Sigmoid colon (tissue), 7 donors: Measurements from ENCODE around the gene SPINT1. TPM values are rescaled to one million over a fixed set of nuclear protein-coding genes. Genes with fewer than 3 reads are reported as not detected.

Source experiments
- DNase-seq: peaks from one replicate; pipeline ENCODE4 v3.0.0-alpha.2; 2019
- H3K27ac ChIP-seq, 4 donors: fragments of 200-600 bp; sonication (generic); one replicate each; pipeline ENCODE4 v1.5.1; 2016 to 2019; ENCODE audit warnings: mild to moderate bottlenecking in 1 of 4
- H3K27me3 ChIP-seq, 3 donors: fragments of 200-600 bp; sonication (generic); one replicate each; pipeline ENCODE4 v1.5.1; 2019; ENCODE audit warnings: mild to moderate bottlenecking in 1 of 3
- H3K36me3 ChIP-seq, 4 donors: fragments of 200-600 bp; sonication (generic); one replicate each; pipeline ENCODE4 v1.5.1; 2016 to 2019
- H3K4me1 ChIP-seq, 4 donors: fragments of 200-600 bp; sonication (generic); one replicate each; pipeline ENCODE4 v1.5.1; 2017 to 2019
- H3K4me3 ChIP-seq, 4 donors: fragments of 200-600 bp; sonication (generic); one replicate each; pipeline ENCODE4 v1.5.1; 2017 to 2019; ENCODE audit warnings: mild to moderate bottlenecking in 2 of 4, moderate library complexity in 1 of 4
- H3K9me3 ChIP-seq, 4 donors: fragments of 200-600 bp in 3 of 4; sonication (generic) in 3 of 4; one replicate each; pipeline versions ENCODE4 v1.5.1 to v1.6.1; 2013 to 2019
- CTCF ChIP-seq, 4 experiments: fragments of 450-650 bp in 3 of 4; fragments of 200-600 bp in 1 of 4; IDR thresholded peaks; one replicate each; pipeline ENCODE4 v1.5.1; 2016 to 2019; ENCODE audit warnings: antibody characterized with exemption in 4 of 4, mild to moderate bottlenecking in 3 of 4, moderate library complexity in 2 of 4
- EP300 ChIP-seq, 4 donors: sonication (generic); formaldehyde crosslinking; IDR thresholded peaks; one replicate each; pipeline ENCODE4 v1.6.1; 2017; ENCODE audit warnings: antibody characterized with exemption in 4 of 4
- POLR2A ChIP-seq, 2 donors: fragments of 450-650 bp; IDR thresholded peaks; one replicate each; pipeline ENCODE4 v1.6.1; 2016; ENCODE audit warnings: antibody characterized with exemption in 2 of 2, mild to moderate bottlenecking in 2 of 2, moderate library complexity in 2 of 2
- POLR2AphosphoS5 ChIP-seq, 4 donors: sonication (generic); formaldehyde crosslinking; IDR thresholded peaks; one replicate each; pipeline ENCODE4 v1.6.1; 2017; ENCODE audit warnings: antibody characterized with exemption in 4 of 4
- WGBS, 2 donors: extraction: QIAGEN DNeasy Blood & Tissue Kit; methylation state at CpG; one replicate each; pipeline ENCODE4 v1.1.7; 2013; 5-methylcytosine and 5-hydroxymethylcytosine counted together
- intact Hi-C: fragments of 100-400 bp; cut with DNase I; formaldehyde crosslinking; loops from one replicate; pipeline ENCODE4 v1.15.1; 2023
- polyA plus RNA-seq, 3 donors: library from polyadenylated mRNA; stranded (reverse); fragments of 200-250 nt; gene quantifications; one replicate each; pipeline ENCODE4 v1.2.3, GENCODE V29; 2013
- total RNA-seq, 4 donors: library from RNA; depleted of rRNA; stranded (reverse); fragments of >200 nt; gene quantifications; one replicate each; pipeline ENCODE4 v1.1.0, GENCODE V29; 2016
- donor health status: healthy with polysubstance abuse.
- donor health status: Bipolar disorder and iron deficiency.
- donor health status: healthy.

Gene SPINT1
- total and polyA plus RNA-seq, 7 donors = 1.1 to 146 (median 3.8) TPM

- H3K9me3 ChIP-seq = no peaks in the 10 kb centered on the region
- intact Hi-C loops = no loop called here
- 1% methylated on average over 74 of the region's 74 CpGs for WGBS, 2 donors
- peak; percentile 72 for DNase-seq
- H3K27me3 ChIP-seq = peaks cover 0 to 28% (median 22%) of the 10 kb centered on the region in 3 donors
- peaks cover 0 to 15% (median 12%) of the 10 kb centered on the region in 4 donors for H3K4me1 ChIP-seq
- no peaks in the 10 kb centered on the region for H3K36me3 ChIP-seq
- peak within 1 kb of the TSS in 3 of 4 donors; percentile 41 to 56 (median 53) for H3K4me3 ChIP-seq
- no peak within 1 kb of the TSS for H3K27ac ChIP-seq
- TF ChIP-seq CTCF (IDR thresholded peaks at IDR 0.05) (peak in 1 of 4 experiments; percentile 9), POLR2A (IDR thresholded peaks at IDR 0.05) (no peak)
These were observed 30.1 kb downstream of the SPINT1 start, which contains the start of gene RHOV for GRCh38 chr15:40873694-40874561. RHOV (minus strand) TSS chr15:40874234; CDS start chr15:40874139, 95 bp downstream.

GRCh38 chr15:40875991-40876730 lies 32.3 kb downstream of the SPINT1 start:
- H3K4me3 ChIP-seq = no peak overlapping the region
- WGBS, 2 donors = 84 to 92% methylated on average over 6 of the region's 6 CpGs
- no peak for DNase-seq
- H3K27ac ChIP-seq = no peak overlapping the region
- TF ChIP-seq POLR2AphosphoS5 (IDR thresholded peaks at IDR 0.05) = no peak
- TF ChIP-seq CTCF (IDR thresholded peaks at IDR 0.05) = no peak
- no peak for TF ChIP-seq EP300 (IDR thresholded peaks at IDR 0.05)
- no peak for TF ChIP-seq POLR2A (IDR thresholded peaks at IDR 0.05)
- peaks cover 0 to 28% (median 22%) of the 10 kb centered on the region in 3 donors for H3K27me3 ChIP-seq
- H3K4me1 ChIP-seq = peaks cover 0 to 15% (median 12%) of the 10 kb centered on the region in 4 donors
- no peaks in the 10 kb centered on the region for H3K36me3 ChIP-seq
- intact Hi-C loops = no loop called here
- no peaks in the 10 kb centered on the region for H3K9me3 ChIP-seq

- Histone ChIP-seq H3K27ac (no peak overlapping the region), H3K36me3 (no peaks in the 10 kb centered on the region), H3K4me1 (peaks cover 0 to 15% (median 12%) of the 10 kb centered on the region in 4 donors), H3K9me3 (no peaks in the 10 kb centered on the region), H3K4me3 (no peak overlapping the region), H3K27me3 (peaks cover 0 to 14% (median 14%) of the 10 kb centered on the region in 3 donors)
- DNase-seq = no peak
- 79 to 86% methylated on average over 2 of the region's 2 CpGs for whole genome bisulfite sequencing, 2 donors
- intact Hi-C loops = no loop called here
- TF ChIP-seq POLR2A (IDR thresholded peaks at IDR 0.05) (no peak), CTCF (IDR thresholded peaks at IDR 0.05) (no peak), POLR2AphosphoS5 (IDR thresholded peaks at IDR 0.05) (no peak), EP300 (IDR thresholded peaks at IDR 0.05) (no peak)
These were observed 33.8 kb downstream of the SPINT1 start for GRCh38 chr15:40877694-40878093.

- WGBS, 2 donors = 76 to 79% methylated on average over 1 of the region's 1 CpG
- Histone ChIP-seq H3K36me3 (no peaks in the 10 kb centered on the region), H3K27me3 (peaks cover 0 to 6% (median 3%) of the 10 kb centered on the region in 3 donors), H3K4me3 (no peak overlapping the region), H3K4me1 (peaks cover 0 to 7% (median 6%) of the 10 kb centered on the region in 4 donors), H3K27ac (no peak overlapping the region), H3K9me3 (no peaks in the 10 kb centered on the region)
- DNase-seq = no peak
- no peak for TF ChIP-seq POLR2AphosphoS5 (IDR thresholded peaks at IDR 0.05)
- TF ChIP-seq EP300 (IDR thresholded peaks at IDR 0.05) = no peak
- TF ChIP-seq CTCF (IDR thresholded peaks at IDR 0.05) = no peak
- no peak for TF ChIP-seq POLR2A (IDR thresholded peaks at IDR 0.05)
- intact Hi-C loops = no loop called here
These were observed 34.9 kb downstream of the SPINT1 start for GRCh38 chr15:40878785-40879184.
